ENCODE data around the gene AARS1.
"Not testable (repeated sequence)": the region's sequence is repeated elsewhere in the genome, so short reads cannot be mapped to it uniquely, and the experiment has no call there.

DNA sequence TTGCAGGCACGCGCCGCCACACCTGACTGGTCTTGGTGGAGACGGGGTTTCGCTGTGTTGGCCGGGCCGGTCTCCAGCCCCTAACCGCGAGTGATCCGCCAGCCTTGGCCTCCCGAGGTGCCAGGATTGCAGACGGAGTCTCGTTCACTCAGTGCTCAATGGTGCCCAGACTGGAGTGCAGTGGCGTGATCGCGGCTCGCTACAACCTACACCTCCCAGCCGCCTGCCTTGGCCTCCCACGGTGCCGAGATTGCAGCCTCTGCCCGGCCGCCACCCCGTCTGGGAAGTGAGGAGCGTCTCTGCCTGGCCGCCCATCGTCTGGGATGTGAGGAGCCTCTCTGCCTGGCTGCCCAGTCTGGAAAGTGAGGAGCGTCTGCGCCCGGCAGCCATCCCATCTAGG lies 85.3 kb downstream of the AARS1 start:
- TF ChIP-seq, protein P1, sequence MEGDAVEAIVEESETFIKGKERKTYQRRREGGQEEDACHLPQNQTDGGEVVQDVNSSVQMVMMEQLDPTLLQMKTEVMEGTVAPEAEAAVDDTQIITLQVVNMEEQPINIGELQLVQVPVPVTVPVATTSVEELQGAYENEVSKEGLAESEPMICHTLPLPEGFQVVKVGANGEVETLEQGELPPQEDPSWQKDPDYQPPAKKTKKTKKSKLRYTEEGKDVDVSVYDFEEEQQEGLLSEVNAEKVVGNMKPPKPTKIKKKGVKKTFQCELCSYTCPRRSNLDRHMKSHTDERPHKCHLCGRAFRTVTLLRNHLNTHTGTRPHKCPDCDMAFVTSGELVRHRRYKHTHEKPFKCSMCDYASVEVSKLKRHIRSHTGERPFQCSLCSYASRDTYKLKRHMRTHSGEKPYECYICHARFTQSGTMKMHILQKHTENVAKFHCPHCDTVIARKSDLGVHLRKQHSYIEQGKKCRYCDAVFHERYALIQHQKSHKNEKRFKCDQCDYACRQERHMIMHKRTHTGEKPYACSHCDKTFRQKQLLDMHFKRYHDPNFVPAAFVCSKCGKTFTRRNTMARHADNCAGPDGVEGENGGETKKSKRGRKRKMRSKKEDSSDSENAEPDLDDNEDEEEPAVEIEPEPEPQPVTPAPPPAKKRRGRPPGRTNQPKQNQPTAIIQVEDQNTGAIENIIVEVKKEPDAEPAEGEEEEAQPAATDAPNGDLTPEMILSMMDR (IDR thresholded peaks at IDR 0.05; ENCODE audit: low read depth, low read length) = not testable (repeated sequence)
- TF ChIP-seq POLR2A (IDR thresholded peaks at IDR 0.05; ENCODE audit: extremely low read depth, insufficient read length) = not testable (repeated sequence)
- TF ChIP-seq, protein P2, sequence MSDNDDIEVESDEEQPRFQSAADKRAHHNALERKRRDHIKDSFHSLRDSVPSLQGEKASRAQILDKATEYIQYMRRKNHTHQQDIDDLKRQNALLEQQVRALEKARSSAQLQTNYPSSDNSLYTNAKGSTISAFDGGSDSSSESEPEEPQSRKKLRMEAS (IDR thresholded peaks at IDR 0.05; ENCODE audit: low read depth, low read length) = not testable (repeated sequence)
